H1 (cell line): ENCODE results near the gene HES1. TPM values are rescaled to one million over a fixed set of nuclear protein-coding genes. Genes with fewer than 3 reads are reported as not detected.
A peak's percentile ranks its signal among the peaks of the same experiment; 100 is the strongest.

ENCODE experiments used
- CTCF ChIA-PET: fragments of 300-600 bp; sonication (Branson Sonifier 250); formaldehyde crosslinking; loops from one replicate; lab custom pipeline; 2021; ENCODE audit not compliant: partially characterized antibody; lab: Charles Lee
- POLR2A ChIA-PET: fragments of 300-600 bp; sonication (Branson Sonifier 250); formaldehyde crosslinking; loops from one replicate; lab custom pipeline; 2021; ENCODE audit warnings: inconsistent platforms; ENCODE audit not compliant: partially characterized antibody; lab: Charles Lee
- DNase-seq, 2 experiments: peaks; one replicate each; pipeline versions ENCODE4 v3.0.0 to v3.0.0-alpha.2; 2010 to 2022; ENCODE audit warnings: low spot score in 2 of 2, low read depth in 1 of 2, mixed read lengths in 1 of 2
- FAIRE-seq: peaks from 2 replicates; lab custom pipeline; 2011; peaks lifted over from hg19 to GRCh38; lab: Jason Lieb, UNC
- H2AFZ ChIP-seq: 2 replicates; pipeline ENCODE4 v1.8.1; 2012; ENCODE audit warnings: low read length, inconsistent platforms
- H2AK5ac ChIP-seq: 2 replicates; pipeline ENCODE4 v1.6.1; 2013; ENCODE audit warnings: low read depth, low read length
- H2BK120ac ChIP-seq: replicated peaks from 2 replicates; pipeline ENCODE3; 2013; ENCODE audit warnings: low read depth, low read length, inconsistent platforms
- H2BK12ac ChIP-seq: 2 replicates; pipeline ENCODE4 v1.6.1; 2013; ENCODE audit warnings: low read depth, low read length
- H2BK15ac ChIP-seq: 2 replicates; pipeline ENCODE4 v1.6.1; 2013; ENCODE audit warnings: low read length
- H2BK20ac ChIP-seq: 2 replicates; pipeline ENCODE4 v1.6.1; 2013; ENCODE audit warnings: low read length
- H2BK5ac ChIP-seq: 2 replicates; pipeline ENCODE4 v1.6.1; 2013; ENCODE audit warnings: low read depth, low read length
- H3K14ac ChIP-seq: 2 replicates; pipeline ENCODE4 v1.6.1; 2013; ENCODE audit warnings: inconsistent platforms; ENCODE audit not compliant: insufficient read length
- H3K18ac ChIP-seq: 2 replicates; pipeline ENCODE4 v1.6.1; 2013; ENCODE audit warnings: low read length; ENCODE audit errors: extremely low read depth
- H3K23ac ChIP-seq: 2 replicates; pipeline ENCODE4 v1.6.1; 2013; ENCODE audit warnings: inconsistent platforms; ENCODE audit not compliant: insufficient read length
- H3K23me2 ChIP-seq: 2 replicates; pipeline ENCODE4 v1.6.1; 2013; ENCODE audit warnings: low read depth, low read length
- H3K27ac ChIP-seq: 2 replicates; pipeline ENCODE4 v1.6.1; 2011; ENCODE audit warnings: low read depth, low read length, inconsistent platforms
- H3K27me3 ChIP-seq, 4 experiments: replicated peaks in 1 of 4; 1 replicate in 1 of 4; 2 replicates in 3 of 4; pipeline versions ENCODE4 v1.6.1 to v1.8.1; 2011 to 2013; ENCODE audit warnings: low read length in 3 of 4, mild to moderate bottlenecking in 3 of 4, inconsistent platforms in 2 of 4, mixed read lengths in 2 of 4, moderate library complexity in 1 of 4; ENCODE audit not compliant: control insufficient read depth in 3 of 4, insufficient read depth in 3 of 4; ENCODE audit errors: extremely low read depth in 1 of 4
- H3K36me3 ChIP-seq, 4 experiments: 2 replicates each; pipeline versions ENCODE4 v1.6.1 to v1.8.1; 2011 to 2013; ENCODE audit warnings: mild to moderate bottlenecking in 4 of 4, low read length in 3 of 4, moderate library complexity in 2 of 4, control low read depth in 1 of 4, inconsistent platforms in 1 of 4; ENCODE audit not compliant: insufficient read depth in 4 of 4, control insufficient read depth in 2 of 4
- H3K4ac ChIP-seq: replicated peaks from 2 replicates; pipeline ENCODE3; 2013; ENCODE audit warnings: low read length, low read depth, mixed read lengths, inconsistent platforms; ENCODE audit not compliant: insufficient read length
- H3K4me1 ChIP-seq, 4 experiments: replicated peaks in 1 of 4; 1 replicate in 1 of 4; 2 replicates in 3 of 4; pipeline versions ENCODE4 v1.6.1 to v1.8.1; 2011 to 2013; ENCODE audit warnings: low read length in 3 of 4, inconsistent platforms in 2 of 4, mixed read lengths in 1 of 4; ENCODE audit not compliant: insufficient read depth in 4 of 4, control insufficient read depth in 3 of 4
- H3K4me2 ChIP-seq, 2 experiments: 2 replicates each; pipeline versions ENCODE4 v1.6.1 to v1.8.1; 2011 to 2013; ENCODE audit warnings: low read depth in 2 of 2, low read length in 2 of 2, control low read depth in 1 of 2, inconsistent platforms in 1 of 2, mild to moderate bottlenecking in 1 of 2; ENCODE audit not compliant: insufficient read depth in 1 of 2
- H3K4me3 ChIP-seq, 4 experiments: fragments of 200-600, 300-600 bp in 1 of 4; sonication (generic), shearing (Covaris generic), sonication (Bioruptor Twin) in 1 of 4; 2 replicates each; pipeline versions ENCODE4 v1.5.1 to v1.8.1; 2011 to 2016; ENCODE audit warnings: low read length in 4 of 4, low read depth in 3 of 4, control low read depth in 2 of 4, inconsistent platforms in 2 of 4, mild to moderate bottlenecking in 2 of 4, mixed read lengths in 1 of 4, moderate library complexity in 1 of 4; ENCODE audit not compliant: insufficient read depth in 2 of 4; ENCODE audit errors: extremely low read depth in 1 of 4
- H3K56ac ChIP-seq: replicated peaks from 2 replicates; pipeline ENCODE3; 2013; ENCODE audit warnings: low read depth, mild to moderate bottlenecking, mixed read lengths, low read length, inconsistent platforms; ENCODE audit not compliant: insufficient read length
- H3K79me1 ChIP-seq: 2 replicates; pipeline ENCODE4 v1.6.1; 2013; ENCODE audit warnings: low read depth, low read length, control low read depth
- H3K79me2 ChIP-seq, 2 experiments: 2 replicates each; pipeline versions ENCODE4 v1.6.1 to v1.8.1; 2012 to 2013; ENCODE audit warnings: low read length in 2 of 2, mild to moderate bottlenecking in 2 of 2, inconsistent platforms in 1 of 2; ENCODE audit not compliant: insufficient read depth in 2 of 2, control insufficient read depth in 1 of 2
- H3K9ac ChIP-seq, 4 experiments: replicated peaks in 1 of 4; 1 replicate in 1 of 4; 2 replicates in 3 of 4; pipeline versions ENCODE4 v1.6.1 to v1.8.1; 2011 to 2013; ENCODE audit warnings: low read depth in 3 of 4, low read length in 3 of 4, control low read depth in 2 of 4, mild to moderate bottlenecking in 2 of 4, moderate library complexity in 2 of 4, inconsistent platforms in 1 of 4; ENCODE audit errors: extremely low read depth in 1 of 4
- H3K9me3 ChIP-seq, 2 experiments: 2 replicates each; pipeline versions ENCODE4 v1.6.1 to v1.8.1; 2012 to 2013; ENCODE audit warnings: mild to moderate bottlenecking in 2 of 2, moderate library complexity in 2 of 2, control low read depth in 1 of 2, inconsistent platforms in 1 of 2, low read depth in 1 of 2, low read length in 1 of 2, mixed read lengths in 1 of 2; ENCODE audit not compliant: insufficient read depth in 2 of 2
- H4K20me1 ChIP-seq, 2 experiments: replicated peaks in 1 of 2; 2 replicates each; pipeline versions ENCODE3 to v1.8.1; 2011 to 2013; ENCODE audit warnings: inconsistent platforms in 2 of 2, low read length in 2 of 2, mild to moderate bottlenecking in 1 of 2; ENCODE audit not compliant: insufficient read depth in 2 of 2, control insufficient read depth in 1 of 2
- H4K5ac ChIP-seq: 2 replicates; pipeline ENCODE4 v1.6.1; 2013; ENCODE audit warnings: low read length, low read depth, mixed read lengths, inconsistent platforms; ENCODE audit not compliant: insufficient read length
- H4K8ac ChIP-seq: 2 replicates; pipeline ENCODE4 v1.8.0; 2013; ENCODE audit warnings: mild to moderate bottlenecking, moderate library complexity, low read length, inconsistent platforms; ENCODE audit not compliant: insufficient read depth; ENCODE audit errors: extremely low read depth
- H4K91ac ChIP-seq: replicated peaks from 2 replicates; pipeline ENCODE3; 2013; ENCODE audit warnings: low read length, mixed read lengths, inconsistent platforms; ENCODE audit not compliant: insufficient read length
- WGBS, 2 experiments: shearing (Covaris generic) in 1 of 2; methylation state at CpG; one replicate each; pipeline versions ENCODE4 v1.1.6 to v1.1.7; 2013 to 2015; ENCODE audit warnings: low lambda C conversion rate in 2 of 2, mixed read lengths in 2 of 2, inconsistent platforms in 1 of 2, low coverage in 1 of 2, missing lambda C conversion rate in 1 of 2; ENCODE audit not compliant: insufficient replicate concordance in 2 of 2, insufficient coverage in 1 of 2, insufficient read length in 1 of 2; ENCODE audit errors: extremely low coverage in 1 of 2, missing lambda C conversion rate in 1 of 2; 5-methylcytosine and 5-hydroxymethylcytosine counted together
- polyA plus RNA-seq, 7 experiments: library from polyadenylated mRNA; depleted of rRNA in 3 of 7; stranded (reverse) in 5 of 7; unstranded in 2 of 7; fragments of >200 nt in 5 of 7; fragments of 200-250 nt in 2 of 7; gene quantifications; 1 replicate in 5 of 7; 2 replicates in 1 of 7; 4 replicates in 1 of 7; pipeline versions ENCODE4 v1.2.1 to v1.2.3, GENCODE V29; 2011 to 2013; ENCODE audit warnings: missing spikeins in 2 of 7, mixed read lengths in 2 of 7
- total RNA-seq: library from RNA; stranded (reverse); fragmentation: NEBNext Ultra II Directional; extraction: Animal tissue kit (Norgen Biotek cat#: 25700); gene quantifications from 2 replicates; pipeline ENCODE4 v1.2.1, GENCODE V29; 2021

Gene HES1
- total and polyA plus RNA-seq, 2 of the 8 experiments (the other 6 are each of a cell fraction or from before 2014, with no cell fraction given) = 7.9 to 12.9 TPM

- Histone ChIP-seq H4K5ac (no peak overlapping the region), H2BK12ac (peak overlapping the region; percentile 98), H4K91ac (peak overlapping the region; percentile 75), H3K4me1 (peaks cover 11 to 33% (median 20%) of the 10 kb centered on the region in 4 experiments), H3K4me3 (peak overlapping the region in 2 of 4 experiments; percentile 6 to 73; a peak in 3 of 8 replicates), H3K18ac (peak overlapping the region; percentile 64; the same call in 1 of the 2 replicates), H4K20me1 (peaks cover 0 to 7% of the 10 kb centered on the region in 2 experiments), H3K27ac (no peak overlapping the region), H3K56ac (no peak overlapping the region), H2BK5ac (peak overlapping the region; percentile 88; the same call in 1 of the 2 replicates), H2BK120ac (peak overlapping the region; percentile 98), H3K9me3 (no peaks in the 10 kb centered on the region), H3K4me2 (peak overlapping the region; percentile 51 to 86), H3K9ac (no peak overlapping the region), H3K27me3 (peaks cover 0 to 13% (median 7%) of the 10 kb centered on the region in 4 experiments; a peak in 3 of 7 replicates), H3K14ac (no peak overlapping the region), H3K23ac (no peak overlapping the region), H3K23me2 (peaks cover 12% of the 10 kb centered on the region; the same call in 1 of the 2 replicates), H4K8ac (no peak overlapping the region), H2BK20ac (peak overlapping the region; percentile 82), H2BK15ac (no peak overlapping the region), H2AFZ (no peak overlapping the region), H2AK5ac (peak overlapping the region; percentile 29; the same call in 1 of the 2 replicates), H3K79me1 (no peaks in the 10 kb centered on the region), H3K36me3 (peaks cover 0 to 7% (median 2%) of the 10 kb centered on the region in 4 experiments; a peak in 2 of 8 replicates), H3K4ac (peak overlapping the region; percentile 36), H3K79me2 (peaks cover 0 to 15% of the 10 kb centered on the region in 2 experiments; a peak in 2 of 4 replicates)
- DNase-seq (no peak), FAIRE-seq (no peak)
- CTCF ChIA-PET = interaction anchor here (0.6 to 5.0 kb wide), 11 partner anchors 8 to 359 kb away, joined by 3 to 23 read pairs (median 6); no protein-coding TSS in a partner anchor
- 28% methylated on average over 9 of the region's 9 CpGs; no CpG with 5 or more reads in 1 of the 2 experiments for WGBS, 2 experiments
- POLR2A ChIA-PET = interaction anchor here (0.8 to 4.1 kb wide), 12 partner anchors 10 to 360 kb away, joined by 3 to 19 read pairs (median 4); no protein-coding TSS in a partner anchor
These were observed 4.0 kb downstream of the HES1 start for GRCh38 chr3:194139814-194140391.
